HUES6 (cell line): ENCODE results near the gene VWA8.
"Not testable (repeated sequence)": the region's sequence is repeated elsewhere in the genome, so short reads cannot be mapped to it uniquely, and the experiment has no call there.

ENCODE experiments used
- H3K27ac ChIP-seq: 2 replicates; pipeline ENCODE4 v1.7.0; 2013; ENCODE audit warnings: low read depth, mild to moderate bottlenecking, low read length, inconsistent platforms
- H3K27me3 ChIP-seq: 2 replicates; pipeline ENCODE4 v1.6.1; 2013; ENCODE audit warnings: low read length; ENCODE audit not compliant: control insufficient read depth, insufficient read depth
- H3K36me3 ChIP-seq: 2 replicates; pipeline ENCODE4 v1.6.1; 2013; ENCODE audit warnings: low read length; ENCODE audit not compliant: control insufficient read depth, insufficient read depth
- H3K4me1 ChIP-seq: 2 replicates; pipeline ENCODE4 v1.6.1; 2013; ENCODE audit warnings: low read length; ENCODE audit not compliant: control insufficient read depth, insufficient read depth
- H3K4me3 ChIP-seq: 2 replicates; pipeline ENCODE4 v1.5.1; 2013; ENCODE audit warnings: low read depth, low read length
- H3K9ac ChIP-seq: one replicate; pipeline ENCODE4 v1.6.1; 2013; ENCODE audit warnings: mild to moderate bottlenecking, low read length
- H3K9me3 ChIP-seq: 2 replicates; pipeline ENCODE4 v1.6.1; 2013; ENCODE audit warnings: low read depth, low read length; ENCODE audit not compliant: control insufficient read depth, insufficient read depth

Gene VWA8

GRCh38 chr13:41811588-41812021 is 149.3 kb downstream of the VWA8 start:
- no peak overlapping the region for H3K27ac ChIP-seq
- H3K4me1 ChIP-seq = no peaks in the 10 kb centered on the region
- H3K9me3 ChIP-seq = peaks cover 9% of the 10 kb centered on the region; the same call in 1 of the 2 replicates
- H3K27me3 ChIP-seq = no peaks in the 10 kb centered on the region
- H3K9ac ChIP-seq = no peak overlapping the region
- no peak overlapping the region for H3K4me3 ChIP-seq
- peaks cover 32% of the 10 kb centered on the region for H3K36me3 ChIP-seq

- no peak overlapping the region for H3K27ac ChIP-seq
- no peaks in the 10 kb centered on the region for H3K9me3 ChIP-seq
- H3K27me3 ChIP-seq = no peaks in the 10 kb centered on the region
- H3K4me1 ChIP-seq = no peaks in the 10 kb centered on the region
- no peak overlapping the region for H3K9ac ChIP-seq
- peaks cover 16% of the 10 kb centered on the region for H3K36me3 ChIP-seq
- H3K4me3 ChIP-seq = no peak overlapping the region
Observed at GRCh38 chr13:41809962-41810361, 150.9 kb downstream of the VWA8 start.

- H3K9me3 ChIP-seq, H3K4me1 ChIP-seq: not testable (repeated sequence)
- peaks cover 17% of the 10 kb centered on the region for H3K36me3 ChIP-seq
Observed at GRCh38 chr13:41803445-41803735, 157.5 kb downstream of the VWA8 start.

GRCh38 chr13:41802684-41803444 is 158.0 kb downstream of the VWA8 start:
- Histone ChIP-seq H3K4me3 (no peak overlapping the region), H3K27ac (no peak overlapping the region; the same call in 1 of the 2 replicates), H3K27me3 (no peaks in the 10 kb centered on the region), H3K9ac (no peak overlapping the region), H3K9me3 (peaks cover 5% of the 10 kb centered on the region; the same call in 1 of the 2 replicates), H3K36me3 (peaks cover 17% of the 10 kb centered on the region), H3K4me1 (peaks cover 6% of the 10 kb centered on the region; the same call in 1 of the 2 replicates)

More at GRCh38 chr13:41803445-41803735, 157.5 kb downstream of the VWA8 start:
- H3K27me3 ChIP-seq, H3K9ac ChIP-seq, H3K4me3 ChIP-seq, H3K27ac ChIP-seq: not testable (repeated sequence)

GRCh38 chr13:41802043-41802683 is 158.7 kb downstream of the VWA8 start:
- Histone ChIP-seq H3K27me3 (no peaks in the 10 kb centered on the region), H3K27ac (no peak overlapping the region), H3K4me1 (peaks cover 6% of the 10 kb centered on the region; the same call in 1 of the 2 replicates), H3K36me3 (peaks cover 15% of the 10 kb centered on the region), H3K9ac (no peak overlapping the region), H3K9me3 (peaks cover 5% of the 10 kb centered on the region; the same call in 1 of the 2 replicates), H3K4me3 (no peak overlapping the region)

GRCh38 chr13:41791056-41791455 is 169.9 kb downstream of the VWA8 start:
- H3K9ac ChIP-seq = no peak overlapping the region
- no peak overlapping the region for H3K4me3 ChIP-seq
- H3K36me3 ChIP-seq = no peaks in the 10 kb centered on the region
- no peaks in the 10 kb centered on the region for H3K4me1 ChIP-seq
- H3K27me3 ChIP-seq = no peaks in the 10 kb centered on the region
- no peak overlapping the region for H3K27ac ChIP-seq
- no peaks in the 10 kb centered on the region for H3K9me3 ChIP-seq

GRCh38 chr13:41788552-41788951 is 172.4 kb downstream of the VWA8 start:
- Histone ChIP-seq H3K36me3 (no peaks in the 10 kb centered on the region), H3K27ac (no peak overlapping the region), H3K9me3 (no peaks in the 10 kb centered on the region), H3K4me1 (no peaks in the 10 kb centered on the region; the same call in 1 of the 2 replicates), H3K27me3 (no peaks in the 10 kb centered on the region), H3K4me3 (no peak overlapping the region), H3K9ac (no peak overlapping the region)

GRCh38 chr13:41785402-41786172 is 175.3 kb downstream of the VWA8 start:
- Histone ChIP-seq H3K9ac (no peak overlapping the region), H3K4me1 (no peaks in the 10 kb centered on the region; the same call in 1 of the 2 replicates), H3K27ac (no peak overlapping the region), H3K27me3 (no peaks in the 10 kb centered on the region), H3K4me3 (no peak overlapping the region), H3K36me3 (no peaks in the 10 kb centered on the region), H3K9me3 (no peaks in the 10 kb centered on the region)

- Histone ChIP-seq H3K4me3 (no peak overlapping the region), H3K27ac (no peak overlapping the region), H3K9ac (no peak overlapping the region), H3K27me3 (no peaks in the 10 kb centered on the region), H3K36me3 (no peaks in the 10 kb centered on the region), H3K4me1 (no peaks in the 10 kb centered on the region; the same call in 1 of the 2 replicates), H3K9me3 (no peaks in the 10 kb centered on the region)
Observed at GRCh38 chr13:41782086-41782485, 178.8 kb downstream of the VWA8 start.

- no peak overlapping the region for H3K9ac ChIP-seq
- no peak overlapping the region for H3K27ac ChIP-seq
- no peaks in the 10 kb centered on the region; the same call in 1 of the 2 replicates for H3K4me1 ChIP-seq
- no peak overlapping the region for H3K4me3 ChIP-seq
- no peaks in the 10 kb centered on the region for H3K27me3 ChIP-seq
- no peaks in the 10 kb centered on the region for H3K9me3 ChIP-seq
- H3K36me3 ChIP-seq = no peaks in the 10 kb centered on the region
Observed at GRCh38 chr13:41780715-41781706, 179.9 kb downstream of the VWA8 start.
